Measurements from ENCODE around the gene PRPF8.

Gene PRPF8

DNA sequence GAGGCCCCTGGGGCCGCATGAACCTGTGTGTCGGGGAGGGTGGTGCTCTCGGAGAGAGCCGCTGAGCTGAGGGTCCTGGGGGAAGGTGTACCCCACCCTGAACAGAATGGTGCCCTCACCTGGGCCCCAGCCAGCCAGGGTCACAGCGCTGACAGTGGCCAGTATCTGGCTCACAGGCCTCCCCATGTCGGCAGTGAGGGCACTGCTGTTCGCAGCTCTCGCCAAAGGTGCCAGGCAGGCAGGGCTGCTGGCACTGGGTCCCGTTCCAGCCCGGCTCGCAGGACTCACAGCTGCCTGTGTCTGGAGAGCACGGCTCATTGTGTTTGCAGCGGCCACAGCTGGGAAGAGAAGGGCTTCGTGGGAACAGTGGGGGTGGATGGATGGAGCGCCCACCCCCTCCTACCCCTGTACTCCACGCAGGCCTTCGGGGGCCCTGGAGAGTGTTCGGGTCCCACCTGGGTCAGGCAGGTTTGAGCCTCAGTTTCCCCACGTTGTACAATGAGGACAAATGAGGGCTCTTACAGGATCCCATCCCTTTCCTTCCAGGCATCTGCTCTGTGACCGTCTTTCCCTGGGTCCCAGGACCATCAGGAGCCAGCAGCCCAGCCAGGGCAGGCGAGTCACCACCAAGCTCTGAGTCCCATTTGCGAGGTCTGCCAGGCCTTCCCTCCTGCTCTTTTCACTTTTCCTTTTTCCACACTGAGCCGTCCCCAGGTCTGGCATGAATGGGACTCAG lies 44.2 kb downstream of the PRPF8 start:
- DNase-seq (ENCODE audit: low read depth): no peak
- TF ChIP-seq, protein P1, sequence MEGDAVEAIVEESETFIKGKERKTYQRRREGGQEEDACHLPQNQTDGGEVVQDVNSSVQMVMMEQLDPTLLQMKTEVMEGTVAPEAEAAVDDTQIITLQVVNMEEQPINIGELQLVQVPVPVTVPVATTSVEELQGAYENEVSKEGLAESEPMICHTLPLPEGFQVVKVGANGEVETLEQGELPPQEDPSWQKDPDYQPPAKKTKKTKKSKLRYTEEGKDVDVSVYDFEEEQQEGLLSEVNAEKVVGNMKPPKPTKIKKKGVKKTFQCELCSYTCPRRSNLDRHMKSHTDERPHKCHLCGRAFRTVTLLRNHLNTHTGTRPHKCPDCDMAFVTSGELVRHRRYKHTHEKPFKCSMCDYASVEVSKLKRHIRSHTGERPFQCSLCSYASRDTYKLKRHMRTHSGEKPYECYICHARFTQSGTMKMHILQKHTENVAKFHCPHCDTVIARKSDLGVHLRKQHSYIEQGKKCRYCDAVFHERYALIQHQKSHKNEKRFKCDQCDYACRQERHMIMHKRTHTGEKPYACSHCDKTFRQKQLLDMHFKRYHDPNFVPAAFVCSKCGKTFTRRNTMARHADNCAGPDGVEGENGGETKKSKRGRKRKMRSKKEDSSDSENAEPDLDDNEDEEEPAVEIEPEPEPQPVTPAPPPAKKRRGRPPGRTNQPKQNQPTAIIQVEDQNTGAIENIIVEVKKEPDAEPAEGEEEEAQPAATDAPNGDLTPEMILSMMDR (IDR thresholded peaks at IDR 0.05; ENCODE audit: insufficient read depth, low read depth, low read length, missing control alignments): no peak
- H3K4me3 ChIP-seq (ENCODE audit: low read length): no peak overlapping the region

DNA sequence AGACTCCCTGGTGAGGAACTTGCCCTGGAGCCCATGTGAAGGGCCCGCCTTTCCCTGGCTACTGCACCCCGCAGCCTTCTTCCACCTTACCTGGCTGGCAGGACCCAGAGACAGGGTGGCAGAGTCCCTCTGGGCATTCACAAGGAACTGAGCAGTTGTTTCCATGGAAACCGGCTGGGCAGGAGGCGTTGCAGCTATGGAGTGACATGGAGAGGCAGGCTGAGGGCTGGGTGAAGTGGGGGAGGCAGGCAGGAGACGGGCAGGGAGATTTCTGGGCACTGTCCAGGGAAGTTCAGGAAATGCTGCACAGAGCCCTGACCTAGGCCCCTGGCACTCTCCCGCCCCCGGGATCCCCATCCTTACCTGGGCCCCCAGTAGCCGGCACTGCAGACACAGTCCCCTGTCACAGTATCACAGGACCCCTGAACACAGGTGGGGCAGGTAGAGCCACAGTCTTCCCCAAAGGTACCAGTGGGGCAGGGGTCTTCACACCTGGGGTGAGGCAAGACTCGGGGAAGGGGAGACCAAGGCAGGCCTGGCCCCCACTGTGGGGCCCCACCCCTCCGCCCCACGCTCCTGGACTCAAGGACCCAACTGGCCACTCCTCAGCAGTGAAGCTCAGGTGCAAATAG lies 45.0 kb downstream of the PRPF8 start:
- TF ChIP-seq, protein P1 (IDR thresholded peaks at IDR 0.05; ENCODE audit: insufficient read depth, low read depth, low read length, missing control alignments): no peak
- DNase-seq (ENCODE audit: low read depth): no peak

DNA sequence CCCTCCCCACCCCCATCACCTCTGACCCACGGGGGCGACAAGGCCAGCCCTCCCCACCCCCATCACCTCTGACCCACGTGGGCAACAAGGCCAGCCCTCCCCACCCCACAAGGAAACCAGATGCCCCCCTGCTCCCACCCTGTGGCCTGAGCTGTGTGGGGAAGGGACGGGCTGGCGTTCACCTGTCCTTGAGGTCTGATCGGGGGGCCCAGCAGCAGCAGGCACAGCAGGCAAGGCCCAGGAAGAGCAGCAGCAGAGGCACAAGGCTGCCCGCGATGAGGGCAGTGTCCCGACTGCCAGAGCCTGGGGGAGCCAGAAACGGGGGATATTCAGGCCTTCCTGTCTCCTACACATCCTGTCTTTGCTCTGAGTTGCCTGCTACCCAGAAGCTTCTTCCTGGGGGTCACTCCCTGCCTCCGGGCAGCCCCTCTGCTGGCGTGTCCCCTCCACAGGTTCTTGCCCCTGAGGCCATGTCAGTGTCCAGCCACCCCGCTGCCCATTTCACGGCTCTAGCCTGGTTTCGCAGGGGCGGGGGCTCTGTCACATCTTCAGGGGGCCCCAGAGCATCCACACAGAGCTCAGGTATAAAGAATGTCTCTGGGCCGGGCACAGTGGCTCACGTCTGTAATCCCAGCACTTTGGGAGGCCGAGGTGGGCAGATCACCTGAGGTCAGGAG lies 45.9 kb downstream of the PRPF8 start:
- no peak for DNase-seq (ENCODE audit: low read depth)
- H3K4me3 ChIP-seq (ENCODE audit: low read length): no peak overlapping the region
- TF ChIP-seq, protein P1 (IDR thresholded peaks at IDR 0.05; ENCODE audit: insufficient read depth, low read depth, low read length, missing control alignments): no peak

More for the DNA sequence above, 45.0 kb downstream of the PRPF8 start:
- H3K4me3 ChIP-seq (ENCODE audit: low read length): no peak overlapping the region

DNA sequence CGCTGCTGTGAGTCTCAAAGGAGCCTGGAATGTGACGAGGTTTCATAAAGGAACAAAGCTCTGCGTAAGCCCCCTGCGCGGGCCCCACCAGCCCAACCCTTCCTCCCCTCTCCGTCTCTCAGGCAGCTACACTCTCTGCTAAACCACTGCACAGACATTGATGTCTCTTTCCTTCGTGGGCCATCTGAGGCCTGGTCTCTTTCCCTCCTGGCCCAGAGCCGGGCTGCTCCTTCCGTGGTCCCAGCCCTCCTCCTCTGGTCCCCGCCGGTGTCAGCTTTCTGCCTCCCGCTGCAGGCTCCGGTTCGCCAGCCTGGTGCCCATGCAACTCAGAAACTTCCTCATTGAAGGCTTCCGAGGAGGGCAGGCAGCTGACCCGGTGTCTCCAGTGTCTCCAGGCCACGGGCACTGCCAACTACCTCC lies 46.5 kb downstream of the PRPF8 start:
- no peak overlapping the region for H3K4me3 ChIP-seq (ENCODE audit: low read length)
- DNase-seq (ENCODE audit: low read depth): no peak
- TF ChIP-seq, protein P1 (IDR thresholded peaks at IDR 0.05; ENCODE audit: insufficient read depth, low read depth, low read length, missing control alignments): no peak

DNA sequence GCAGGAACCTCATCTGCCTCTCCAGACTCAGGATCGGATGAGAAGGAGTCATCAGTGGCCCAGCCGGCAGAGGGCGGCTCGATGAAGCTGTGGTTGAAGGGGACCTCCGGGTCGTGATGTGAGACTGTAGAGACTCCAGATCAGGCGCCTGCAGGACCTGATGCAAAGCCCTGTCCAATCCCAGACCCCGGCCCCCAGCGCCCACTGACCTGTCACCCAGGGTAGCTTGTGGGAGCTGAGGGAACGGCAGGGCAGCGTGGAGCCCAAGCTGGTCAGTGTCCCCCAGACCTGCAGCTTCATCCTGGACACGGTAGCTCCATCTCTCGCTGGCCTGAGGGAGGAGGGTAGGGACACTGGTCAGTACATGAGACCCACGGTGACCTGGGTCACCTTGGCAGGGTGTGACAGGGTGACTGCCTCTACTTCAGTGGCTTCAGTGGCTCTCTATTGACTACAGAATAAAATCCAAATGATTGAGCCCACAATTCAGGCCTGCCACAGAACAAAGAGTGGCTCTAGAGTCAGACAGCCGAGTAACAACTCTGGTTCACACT lies 47.9 kb downstream of the PRPF8 start:
- no peak for DNase-seq (ENCODE audit: low read depth)
- H3K4me3 ChIP-seq (ENCODE audit: low read length): no peak overlapping the region
- TF ChIP-seq, protein P1 (IDR thresholded peaks at IDR 0.05; ENCODE audit: insufficient read depth, low read depth, low read length, missing control alignments): no peak

DNA sequence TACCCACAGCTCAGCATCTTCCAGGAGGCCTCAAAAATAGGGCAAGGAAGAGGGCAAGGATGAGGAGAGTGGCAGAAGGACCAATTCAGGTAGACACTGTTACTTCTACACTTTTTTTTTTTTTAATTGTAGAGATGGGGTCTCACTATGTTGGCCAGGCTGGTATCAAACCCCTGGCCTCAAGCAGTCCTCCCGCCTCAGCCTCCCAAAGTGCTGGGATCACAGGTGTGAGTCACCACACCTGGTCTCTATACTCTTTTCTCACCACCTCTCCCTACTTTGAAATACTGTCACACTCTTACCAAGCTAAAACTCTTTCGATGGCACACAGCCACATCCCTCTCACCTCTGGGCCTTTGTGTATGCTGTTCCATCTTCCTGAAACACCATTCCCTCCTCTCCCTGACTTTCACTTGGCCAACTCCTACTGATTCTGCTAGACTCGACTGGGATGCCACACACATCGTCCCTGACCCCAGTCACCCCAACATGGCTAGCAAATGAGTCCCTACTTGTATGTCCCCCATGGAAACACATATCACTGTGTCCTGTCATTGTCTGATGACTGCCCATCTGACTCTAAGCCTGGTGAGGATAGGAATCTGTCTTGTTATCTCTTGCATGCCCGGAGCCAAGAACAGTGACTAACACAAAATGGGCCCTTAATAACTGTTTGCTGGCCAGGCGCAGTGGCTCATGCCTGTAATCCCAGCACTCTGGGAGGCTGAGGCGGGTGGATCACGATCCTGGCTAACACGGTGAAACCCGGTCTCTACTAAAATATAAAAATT lies 48.8 kb downstream of the PRPF8 start:
- H3K4me3 ChIP-seq (ENCODE audit: low read length): no peak overlapping the region
- DNase-seq (ENCODE audit: low read depth): no peak
- TF ChIP-seq, protein P1 (IDR thresholded peaks at IDR 0.05; ENCODE audit: insufficient read depth, low read depth, low read length, missing control alignments): no peak
